ENCODE data around the gene TEX44.
"Not testable (repeated sequence)": the region's sequence is repeated elsewhere in the genome, so short reads cannot be mapped to it uniquely, and the experiment has no call there.

The TEX44 gene

DNA sequence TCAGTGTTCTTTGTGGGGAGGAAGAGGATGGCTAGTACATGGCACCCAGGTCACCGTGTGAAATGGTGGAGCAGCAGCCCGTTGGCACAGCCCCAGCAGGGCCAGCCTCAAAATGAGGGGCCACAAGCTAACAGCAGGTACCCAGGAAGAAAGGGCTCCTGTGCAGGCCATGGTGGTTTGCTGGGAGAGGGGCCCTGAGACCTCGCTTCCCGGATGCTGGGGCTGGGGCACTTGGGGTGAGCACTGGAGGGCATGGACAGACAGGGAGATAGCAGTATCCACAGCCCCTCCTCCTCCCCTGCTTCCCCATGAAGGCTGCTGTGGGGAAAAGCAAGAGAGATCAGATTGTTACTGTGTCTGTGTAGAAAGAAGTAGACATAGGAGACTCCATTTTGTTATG is 16.2 kb upstream of the TEX44 start:
- TF ChIP-seq, protein P1, sequence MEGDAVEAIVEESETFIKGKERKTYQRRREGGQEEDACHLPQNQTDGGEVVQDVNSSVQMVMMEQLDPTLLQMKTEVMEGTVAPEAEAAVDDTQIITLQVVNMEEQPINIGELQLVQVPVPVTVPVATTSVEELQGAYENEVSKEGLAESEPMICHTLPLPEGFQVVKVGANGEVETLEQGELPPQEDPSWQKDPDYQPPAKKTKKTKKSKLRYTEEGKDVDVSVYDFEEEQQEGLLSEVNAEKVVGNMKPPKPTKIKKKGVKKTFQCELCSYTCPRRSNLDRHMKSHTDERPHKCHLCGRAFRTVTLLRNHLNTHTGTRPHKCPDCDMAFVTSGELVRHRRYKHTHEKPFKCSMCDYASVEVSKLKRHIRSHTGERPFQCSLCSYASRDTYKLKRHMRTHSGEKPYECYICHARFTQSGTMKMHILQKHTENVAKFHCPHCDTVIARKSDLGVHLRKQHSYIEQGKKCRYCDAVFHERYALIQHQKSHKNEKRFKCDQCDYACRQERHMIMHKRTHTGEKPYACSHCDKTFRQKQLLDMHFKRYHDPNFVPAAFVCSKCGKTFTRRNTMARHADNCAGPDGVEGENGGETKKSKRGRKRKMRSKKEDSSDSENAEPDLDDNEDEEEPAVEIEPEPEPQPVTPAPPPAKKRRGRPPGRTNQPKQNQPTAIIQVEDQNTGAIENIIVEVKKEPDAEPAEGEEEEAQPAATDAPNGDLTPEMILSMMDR (IDR thresholded peaks at IDR 0.05; ENCODE audit: low read depth, low read length) = no peak
- H3K27me3 ChIP-seq (ENCODE audit: insufficient read depth, low read depth, severe bottlenecking) = no peaks in the 10 kb centered on the region
- H3K27ac ChIP-seq = no peak overlapping the region; the same call in 1 of the 2 replicates
- H3K36me3 ChIP-seq = no peaks in the 10 kb centered on the region
- DNase-seq = no peak
- H3K9me3 ChIP-seq (ENCODE audit: severe bottlenecking) = no peaks in the 10 kb centered on the region
- no peak overlapping the region for H3K4me3 ChIP-seq (ENCODE audit: low read depth, low read length)

DNA sequence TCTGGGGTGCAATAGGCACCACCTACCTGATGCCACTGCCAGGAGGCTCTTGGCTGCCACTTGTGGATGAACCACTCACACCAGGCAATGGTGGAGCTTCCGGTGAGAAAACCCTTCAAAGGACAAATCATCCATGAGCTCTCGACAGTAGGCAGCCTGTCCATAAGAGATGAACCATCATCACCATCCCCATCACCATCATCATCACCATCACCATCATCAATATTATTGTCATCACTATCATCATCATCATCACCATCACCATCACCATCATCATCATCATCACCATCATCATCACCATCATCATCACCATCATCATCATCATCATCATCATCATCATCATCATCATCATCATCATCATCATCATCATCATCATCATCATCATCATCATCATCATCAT is 14.0 kb upstream of the TEX44 start:
- not testable (repeated sequence) for H3K36me3 ChIP-seq; H3K9me3 ChIP-seq (ENCODE audit: severe bottlenecking); DNase-seq; H3K27ac ChIP-seq; H3K27me3 ChIP-seq (ENCODE audit: insufficient read depth, low read depth, severe bottlenecking); H3K4me3 ChIP-seq (ENCODE audit: low read depth, low read length)

DNA sequence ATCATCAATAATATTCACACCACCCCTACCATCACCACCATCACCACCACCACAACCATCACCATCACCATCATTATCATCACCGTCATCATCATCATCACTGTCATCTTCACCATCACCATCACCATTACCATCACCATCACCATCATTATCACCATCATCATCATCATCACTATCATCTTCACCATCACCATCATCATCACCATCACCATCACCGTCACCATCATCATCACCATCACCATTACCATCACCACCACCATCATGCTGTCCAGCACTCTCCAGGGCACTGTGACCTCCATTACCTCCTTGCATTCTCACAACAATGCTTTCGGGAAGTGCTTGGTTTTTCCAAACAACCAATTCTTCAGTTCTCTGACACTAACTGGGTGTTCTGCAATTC is 13.1 kb upstream of the TEX44 start:
- TF ChIP-seq, protein P1 (IDR thresholded peaks at IDR 0.05; ENCODE audit: low read depth, low read length) = no peak
- Histone ChIP-seq H3K27me3 (ENCODE audit: insufficient read depth, low read depth, severe bottlenecking) (no peaks in the 10 kb centered on the region), H3K27ac (no peak overlapping the region), H3K36me3 (no peaks in the 10 kb centered on the region), H3K4me3 (ENCODE audit: low read depth, low read length) (no peak overlapping the region), H3K9me3 (ENCODE audit: severe bottlenecking) (no peaks in the 10 kb centered on the region)
- DNase-seq = no peak

DNA sequence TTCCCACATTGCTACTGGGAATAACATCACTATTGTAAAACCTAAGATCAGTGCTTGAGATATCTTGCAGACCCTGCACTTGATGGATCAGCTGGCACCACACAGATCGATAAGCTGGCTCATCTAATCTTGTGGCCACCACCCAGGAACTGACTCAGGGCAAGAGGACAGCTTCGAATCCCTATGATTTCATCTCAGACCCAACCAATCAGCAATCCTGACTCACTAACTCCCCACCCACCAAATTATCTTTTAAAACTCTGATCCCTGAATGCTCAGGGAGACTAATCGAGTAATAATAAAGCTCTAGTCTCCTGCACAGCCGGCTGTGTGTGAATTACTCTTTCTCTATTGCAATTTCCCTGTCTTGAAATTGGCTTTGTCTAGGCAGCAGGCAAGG is 11.3 kb upstream of the TEX44 start:
- no peak overlapping the region for H3K4me3 ChIP-seq (ENCODE audit: low read depth, low read length)
- TF ChIP-seq, protein P1 (IDR thresholded peaks at IDR 0.05; ENCODE audit: low read depth, low read length) = no peak
- H3K36me3 ChIP-seq = no peaks in the 10 kb centered on the region
- H3K27me3 ChIP-seq (ENCODE audit: insufficient read depth, low read depth, severe bottlenecking) = no peaks in the 10 kb centered on the region
- H3K9me3 ChIP-seq (ENCODE audit: severe bottlenecking) = no peaks in the 10 kb centered on the region
- peak; percentile 62 for DNase-seq
- H3K27ac ChIP-seq = no peak overlapping the region

DNA sequence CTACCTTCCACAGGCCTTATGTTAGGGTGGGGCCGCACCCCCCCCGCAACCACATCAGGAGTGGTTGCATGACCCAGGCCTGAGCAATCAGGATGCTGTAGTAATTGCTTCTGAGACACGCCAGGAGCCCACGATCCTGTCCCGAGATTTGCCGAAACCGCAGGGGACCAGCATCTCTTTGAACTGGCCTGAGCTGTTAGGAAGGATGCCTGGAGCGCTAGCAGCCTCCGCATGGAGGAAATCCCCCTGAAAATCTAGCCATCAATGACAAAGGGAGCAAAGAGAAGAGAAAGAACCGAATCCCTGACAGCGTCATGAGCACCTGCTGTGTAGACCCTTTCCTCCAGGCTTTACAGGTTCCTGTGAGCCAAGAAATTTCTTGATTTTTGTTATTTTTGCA is 8.7 kb upstream of the TEX44 start:
- Histone ChIP-seq H3K9me3 (ENCODE audit: severe bottlenecking) (no peaks in the 10 kb centered on the region), H3K27me3 (ENCODE audit: insufficient read depth, low read depth, severe bottlenecking) (no peaks in the 10 kb centered on the region), H3K27ac (no peak overlapping the region), H3K4me3 (ENCODE audit: low read depth, low read length) (no peak overlapping the region), H3K36me3 (no peaks in the 10 kb centered on the region)
- no peak for DNase-seq
- TF ChIP-seq, protein P1 (IDR thresholded peaks at IDR 0.05; ENCODE audit: low read depth, low read length) = no peak

- H3K27ac ChIP-seq; DNase-seq; H3K4me3 ChIP-seq (ENCODE audit: low read depth, low read length); H3K9me3 ChIP-seq (ENCODE audit: severe bottlenecking); H3K27me3 ChIP-seq (ENCODE audit: insufficient read depth, low read depth, severe bottlenecking); H3K36me3 ChIP-seq: not testable (repeated sequence)
These were observed 4.9 kb upstream of the TEX44 start for GRCh38 chr2:231587744-231588143.

- Histone ChIP-seq H3K36me3 (no peaks in the 10 kb centered on the region), H3K27ac (no peak overlapping the region), H3K9me3 (ENCODE audit: severe bottlenecking) (no peaks in the 10 kb centered on the region), H3K27me3 (ENCODE audit: insufficient read depth, low read depth, severe bottlenecking) (no peaks in the 10 kb centered on the region), H3K4me3 (ENCODE audit: low read depth, low read length) (no peak overlapping the region)
- TF ChIP-seq, protein P1 (IDR thresholded peaks at IDR 0.05; ENCODE audit: low read depth, low read length) = no peak
- DNase-seq = no peak
These were observed 3.0 kb upstream of the TEX44 start for GRCh38 chr2:231589656-231590055.

Data from WERI-Rb-1 (cell line).